HCT116 (cell line): ENCODE measurements around the gene CCDC15. TPM values are rescaled to one million over a fixed set of nuclear protein-coding genes. Genes with fewer than 3 reads are reported as not detected.

Experiments
- ATAC-seq: fragments of 200-7000 bp; cut with Tn5 transposase; 2 replicates; pipeline ENCODE4 v1.9.1; 2020; ENCODE audit warnings: mild to moderate bottlenecking, moderate library complexity
- BruUV-seq: library from RNA; stranded (reverse); fragments of 400-500 nt; replicated peaks from 2 replicates; lab custom pipeline; 2021; lab: Mats Ljungman, UMichigan
- CTCF ChIA-PET: fragments of 300-600 bp; sonication (Branson Sonifier 250); formaldehyde crosslinking; loops from one replicate; lab custom pipeline; 2021; ENCODE audit warnings: antibody characterized with exemption; lab: Charles Lee
- POLR2A ChIA-PET: fragments of 300-600, 350-600 bp; sonication (Branson Sonifier 250); formaldehyde crosslinking; loops from one replicate; lab custom pipeline; 2021; ENCODE audit warnings: antibody characterized with exemption; lab: Charles Lee
- RAD21 ChIA-PET, 2 experiments: fragments of 300-600 bp; sonication (Branson Sonifier 250); formaldehyde crosslinking; loops; one replicate each; lab custom pipeline; 2023; ENCODE audit warnings: low total read pairs in 2 of 2; ENCODE audit not compliant: uncharacterized antibody in 2 of 2, unreplicated experiment in 2 of 2, low non-redundant PET in 1 of 2; lab: Charles Lee
- DNase-seq: peaks from one replicate; pipeline ENCODE4 v3.0.0-alpha.2; 2010; ENCODE audit warnings: low read depth, low spot score
- H2AFZ ChIP-seq: fragments of 200-600 bp; shearing (Covaris generic), sonication (generic); 2 replicates; pipeline ENCODE4 v1.6.1; 2017; ENCODE audit warnings: low read depth, mixed run types, mixed read lengths, antibody characterized with exemption, low read length; ENCODE audit not compliant: poor library complexity, severe bottlenecking
- H3K27ac ChIP-seq: 2 replicates; pipeline ENCODE4 v1.5.1; 2012; ENCODE audit warnings: low read depth, low read length
- H3K27me3 ChIP-seq: fragments of 200-600 bp; sonication (generic); 2 replicates; pipeline ENCODE4 v1.6.1; 2016; ENCODE audit warnings: mixed run types, low read length, mixed read lengths; ENCODE audit not compliant: insufficient read depth
- H3K36me3 ChIP-seq, 2 experiments: fragments of 200-500 bp in 1 of 2; fragments of 200-600 bp in 1 of 2; sonication (Bioruptor generic) in 1 of 2; sonication (generic) in 1 of 2; 2 replicates each; pipeline versions ENCODE4 v1.5.1 to v1.6.1; 2014 to 2016; ENCODE audit warnings: low read length in 2 of 2, inconsistent platforms in 1 of 2, mixed read lengths in 1 of 2, mixed run types in 1 of 2; ENCODE audit not compliant: insufficient read depth in 2 of 2, control insufficient read depth in 1 of 2
- H3K4me1 ChIP-seq, 2 experiments: fragments of 200-600 bp in 1 of 2; sonication (generic) in 1 of 2; 2 replicates each; pipeline versions ENCODE4 v1.5.1 to v1.6.1; 2012 to 2017; ENCODE audit warnings: low read length in 2 of 2, inconsistent platforms in 1 of 2, mild to moderate bottlenecking in 1 of 2, mixed read lengths in 1 of 2, mixed run types in 1 of 2, moderate library complexity in 1 of 2; ENCODE audit not compliant: insufficient read depth in 2 of 2, control insufficient read depth in 1 of 2
- H3K4me2 ChIP-seq: fragments of 200-600 bp; sonication (generic); 2 replicates; pipeline ENCODE4 v1.6.1; 2017; ENCODE audit warnings: mixed run types, low read length, mixed read lengths
- H3K4me3 ChIP-seq, 2 experiments: fragments of 200-600 bp in 1 of 2; sonication (generic) in 1 of 2; replicated peaks in 1 of 2; 2 replicates each; pipeline ENCODE4 v1.5.1; 2011 to 2016; ENCODE audit warnings: low read length in 2 of 2, control low read depth in 1 of 2, low read depth in 1 of 2, mild to moderate bottlenecking in 1 of 2, mixed read lengths in 1 of 2, mixed run types in 1 of 2
- H3K79me2 ChIP-seq: fragments of 200-600 bp; sonication (generic); 2 replicates; pipeline ENCODE4 v1.6.1; 2017; ENCODE audit warnings: mild to moderate bottlenecking, mixed run types, low read length, moderate library complexity, mixed read lengths; ENCODE audit not compliant: insufficient read depth
- H3K9ac ChIP-seq: fragments of 200-600 bp; sonication (generic); 2 replicates; pipeline ENCODE4 v1.6.1; 2016; ENCODE audit warnings: low read length, mixed read lengths
- H3K9me2 ChIP-seq: fragments of 200-600 bp; sonication (generic), shearing (Covaris generic); 2 replicates; pipeline ENCODE4 v1.6.1; 2017; ENCODE audit warnings: mixed run types, mild to moderate bottlenecking, moderate library complexity; ENCODE audit not compliant: insufficient read depth
- H3K9me3 ChIP-seq, 2 experiments: fragments of 200-500 bp in 1 of 2; fragments of 200-600 bp in 1 of 2; sonication (Bioruptor generic) in 1 of 2; sonication (generic) in 1 of 2; 2 replicates each; pipeline ENCODE4 v1.6.1; 2014 to 2017; ENCODE audit warnings: low read length in 2 of 2, mixed read lengths in 2 of 2, inconsistent platforms in 1 of 2, low read depth in 1 of 2, mild to moderate bottlenecking in 1 of 2, mixed run types in 1 of 2, moderate library complexity in 1 of 2; ENCODE audit not compliant: control insufficient read depth in 1 of 2, insufficient read depth in 1 of 2
- H4K20me1 ChIP-seq: fragments of 200-600 bp; sonication (generic), shearing (Covaris generic); 2 replicates; pipeline ENCODE4 v1.6.1; 2017; ENCODE audit warnings: mixed run types, mild to moderate bottlenecking, moderate library complexity; ENCODE audit not compliant: insufficient read depth
- CBX3 ChIP-seq: IDR thresholded peaks from 2 replicates; pipeline ENCODE4 v1.6.1; 2012; ENCODE audit warnings: low read depth
- POLR2A ChIP-seq: IDR thresholded peaks from 2 replicates; pipeline ENCODE4 v1.7.0; 2011; ENCODE audit warnings: borderline replicate concordance; ENCODE audit not compliant: insufficient read depth, insufficient read length; ENCODE audit errors: extremely low read depth
- POLR2AphosphoS5 ChIP-seq: IDR thresholded peaks from 2 replicates; pipeline ENCODE4 v1.6.1; 2011; ENCODE audit warnings: mild to moderate bottlenecking, low read depth, low read length, moderate library complexity
- intact Hi-C: fragments of 100-400 bp; cut with micrococcal nuclease; formaldehyde crosslinking; loops from 2 replicates; pipeline ENCODE4 v1.10.0; 2022
- total RNA-seq: library from RNA; stranded (reverse); gene quantifications from one replicate; pipeline ENCODE4 v1.2.1, GENCODE V29; 2021; ENCODE audit not compliant: unreplicated experiment
- TF ChIP-seq, protein P1 (sequence below): IDR thresholded peaks from 2 replicates; pipeline ENCODE4 v1.6.1; 2012
- TF ChIP-seq, protein P2 (sequence below): IDR thresholded peaks from 2 replicates; pipeline ENCODE4 v1.6.1; 2012

CCDC15 gene
- total RNA-seq, 1 experiment from 2014 or later = 2.4 TPM

- TF ChIP-seq POLR2A = no peak
- TF ChIP-seq, protein P1, sequence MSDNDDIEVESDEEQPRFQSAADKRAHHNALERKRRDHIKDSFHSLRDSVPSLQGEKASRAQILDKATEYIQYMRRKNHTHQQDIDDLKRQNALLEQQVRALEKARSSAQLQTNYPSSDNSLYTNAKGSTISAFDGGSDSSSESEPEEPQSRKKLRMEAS = no peak
- no peak for TF ChIP-seq POLR2AphosphoS5
- TF ChIP-seq, all 23 proteins: peak for 0
Measured at GRCh38 chr11:124977006-124977405, 23.0 kb downstream of the CCDC15 start (continued).

GRCh38 chr11:124978316-124978715 is 24.3 kb downstream of the CCDC15 start:
- Histone ChIP-seq H4K20me1 (no peaks in the 10 kb centered on the region; the same call in 1 of the 2 replicates), H3K36me3 (no peaks in the 10 kb centered on the region), H3K4me3 (no peak overlapping the region), H3K27me3 (no peaks in the 10 kb centered on the region), H3K9me2 (no peaks in the 10 kb centered on the region; the same call in 1 of the 2 replicates), H3K9me3 (peaks cover 0 to 5% of the 10 kb centered on the region in 2 experiments; a peak in 1 of 4 replicates), H2AFZ (no peak overlapping the region), H3K9ac (no peak overlapping the region), H3K4me1 (no peaks in the 10 kb centered on the region), H3K79me2 (no peaks in the 10 kb centered on the region), H3K4me2 (no peak overlapping the region), H3K27ac (no peak overlapping the region)
- ChIA-PET RAD21 (no interaction called here), POLR2A (no interaction called here), CTCF (no interaction called here)
- TF ChIP-seq POLR2AphosphoS5 = no peak
- TF ChIP-seq, protein P2, sequence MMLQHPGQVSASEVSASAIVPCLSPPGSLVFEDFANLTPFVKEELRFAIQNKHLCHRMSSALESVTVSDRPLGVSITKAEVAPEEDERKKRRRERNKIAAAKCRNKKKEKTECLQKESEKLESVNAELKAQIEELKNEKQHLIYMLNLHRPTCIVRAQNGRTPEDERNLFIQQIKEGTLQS = no peak
- ATAC-seq = no peak
- BruUV-seq = no TSS peak
- intact Hi-C loops = no loop called here
- no peak for DNase-seq

DNA sequence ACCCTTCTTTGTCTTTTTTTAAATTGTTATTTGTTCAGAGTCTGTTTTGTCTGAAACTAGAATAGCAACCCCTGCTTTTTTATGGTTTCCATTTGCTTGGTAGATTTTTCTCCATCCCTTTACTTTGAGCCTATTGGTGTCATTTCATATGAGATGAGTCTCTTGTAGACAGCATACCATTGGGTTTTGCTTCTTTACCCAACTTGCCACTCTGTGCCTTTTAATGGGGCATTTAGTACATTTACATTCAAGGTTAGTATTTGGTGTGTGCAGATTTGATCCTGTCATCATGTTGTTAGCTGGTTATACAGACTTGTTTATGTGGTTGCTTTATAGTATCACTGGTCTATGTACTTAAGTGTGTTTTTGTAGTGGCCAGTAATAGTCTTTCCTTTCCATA is 28.0 kb downstream of the CCDC15 start:
- Histone ChIP-seq H3K9me3 (peaks cover 0 to 5% of the 10 kb centered on the region in 2 experiments; a peak in 1 of 4 replicates), H3K4me3 (no peak overlapping the region), H4K20me1 (no peaks in the 10 kb centered on the region), H3K9ac (no peak overlapping the region), H3K4me1 (no peaks in the 10 kb centered on the region), H3K9me2 (no peaks in the 10 kb centered on the region; the same call in 1 of the 2 replicates), H3K4me2 (no peak overlapping the region)
- ATAC-seq = no peak
- RAD21 ChIA-PET = no interaction called here
- no peak for DNase-seq
- no TSS peak for BruUV-seq
- intact Hi-C loops = no loop called here
- TF ChIP-seq, protein P1 = no peak
- peak; percentile 24; the same call in 1 of the 2 replicates for TF ChIP-seq CBX3
- TF ChIP-seq, all 23 proteins: peak for 1
- no peak overlapping the region for H3K27ac ChIP-seq
- no peaks in the 10 kb centered on the region for H3K27me3 ChIP-seq
- H2AFZ ChIP-seq = no peak overlapping the region
- H3K79me2 ChIP-seq = no peaks in the 10 kb centered on the region
- H3K36me3 ChIP-seq = no peaks in the 10 kb centered on the region
- ChIA-PET POLR2A (no interaction called here), CTCF (no interaction called here)
